T-helper 2 cell treated with Interferon-gamma antibody and Interleukin-4, amounts not matched to agents 100 ng/mL and 5 ng/mL, for 36 hours (primary cell): ENCODE data around the gene SUMF1. TPM values are rescaled to one million over a fixed set of nuclear protein-coding genes. Genes with fewer than 3 reads are reported as not detected.
"Not testable (repeated sequence)": the region's sequence is repeated elsewhere in the genome, so short reads cannot be mapped to it uniquely, and the experiment has no call there.

Source experiments
- intact Hi-C: fragments of 100-400 bp; cut with micrococcal nuclease; formaldehyde crosslinking; loops from one replicate; pipeline ENCODE4 v1.15.1; 2023
- total RNA-seq: library from RNA; stranded (reverse); gene quantifications from 2 replicates; pipeline ENCODE4 v1.2.3, GENCODE V29; 2022

The SUMF1 gene
- total RNA-seq, 1 donor from 2014 or later = 7.3 TPM

DNA sequence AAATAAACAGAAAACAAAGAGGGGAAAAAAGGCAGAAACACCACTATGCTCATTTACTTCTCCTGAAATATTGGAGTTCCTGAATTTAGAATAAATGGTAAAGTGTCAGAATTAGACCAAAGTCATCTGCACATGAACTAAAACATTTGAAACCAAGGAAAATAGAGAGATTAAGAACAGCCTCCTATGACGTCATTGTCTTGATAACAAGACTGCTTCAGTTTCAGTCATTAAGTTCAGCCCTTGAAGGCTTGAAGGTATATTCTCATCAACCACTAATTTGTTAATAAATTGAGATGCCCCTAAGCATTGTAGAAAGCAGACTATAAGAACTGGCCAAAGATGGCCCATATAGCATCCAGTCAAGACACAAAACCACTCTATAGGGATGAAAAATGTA lies 2.5 kb downstream of the SUMF1 start:
- intact Hi-C loops = no loop called here

DNA sequence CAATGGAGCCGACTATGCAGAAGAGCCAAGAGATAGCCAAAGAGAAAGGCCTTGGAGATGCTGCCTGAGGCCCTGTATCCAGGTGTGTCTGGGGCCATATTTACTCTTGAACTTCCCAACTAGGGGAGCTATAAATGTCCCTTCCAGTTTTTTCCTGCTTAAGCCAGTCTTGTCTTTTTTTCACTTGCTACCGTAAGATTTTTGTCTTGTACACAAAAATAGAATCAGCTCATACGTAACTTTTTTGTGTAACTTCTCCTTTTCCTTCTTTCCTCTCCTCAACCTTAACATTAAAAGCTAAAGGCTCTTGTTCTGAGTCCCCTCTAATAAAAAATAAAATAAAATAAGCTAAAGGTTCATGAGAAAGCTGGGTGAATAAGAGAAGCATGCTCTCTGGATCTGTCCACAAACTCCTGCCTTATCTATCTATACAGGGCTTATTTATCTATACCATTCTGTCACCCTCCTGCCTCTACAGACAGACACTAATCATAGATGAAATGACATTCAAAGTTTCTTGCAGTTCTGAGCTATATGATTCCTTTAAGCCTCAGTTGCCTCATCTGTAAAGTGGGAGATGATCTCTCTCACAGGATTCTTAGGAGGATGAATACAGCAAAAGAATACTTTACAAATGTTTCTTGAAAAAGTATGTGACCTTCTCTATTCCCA lies 4.6 kb downstream of the SUMF1 start:
- intact Hi-C loops = no loop called here

DNA sequence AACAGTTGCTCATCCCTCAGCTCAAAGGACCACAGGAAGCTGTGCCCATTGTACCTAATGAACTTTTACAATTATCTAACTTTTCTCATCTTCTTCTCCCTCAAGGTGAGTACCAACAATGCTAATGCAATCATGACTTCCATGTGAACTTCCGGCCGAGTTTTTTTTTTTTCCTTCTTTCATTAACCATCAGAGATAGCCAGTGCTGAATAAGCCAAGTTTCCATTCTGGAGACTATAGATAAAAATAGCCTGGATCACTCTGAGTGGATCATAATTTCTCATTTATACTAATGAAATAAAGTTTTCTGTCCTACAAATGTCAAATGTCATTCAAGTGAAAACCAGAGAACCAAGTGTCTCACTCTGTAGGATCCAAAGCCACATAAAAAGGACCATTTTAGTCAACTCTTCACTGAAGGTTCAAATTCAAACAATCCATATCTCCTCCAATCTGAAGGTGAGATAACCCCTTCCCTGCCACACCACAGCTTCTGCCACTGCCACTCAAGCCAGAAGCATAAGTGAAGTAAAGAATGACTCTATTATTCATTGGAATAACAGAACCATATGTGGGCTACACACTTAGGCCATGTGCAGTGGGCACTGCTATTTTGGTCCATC lies 5.5 kb downstream of the SUMF1 start:
- intact Hi-C loops = no loop called here

DNA sequence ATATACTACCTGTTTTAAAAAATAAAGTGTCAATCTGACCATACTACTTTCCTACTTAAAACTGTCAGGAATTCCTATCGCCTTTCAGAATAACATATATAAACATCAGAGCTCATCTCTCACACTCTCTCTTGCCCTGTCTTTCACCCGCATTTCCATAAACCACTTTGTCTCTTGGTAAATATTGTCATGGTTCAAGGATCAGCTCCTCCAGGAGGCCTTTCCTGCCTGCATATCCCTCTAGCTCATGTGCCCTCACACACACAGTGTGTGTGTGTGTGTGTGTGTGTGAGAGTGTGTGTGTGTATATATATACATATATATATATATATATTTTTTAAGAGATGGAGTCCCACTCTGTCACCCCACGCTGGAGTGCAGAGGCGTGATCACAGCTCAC lies 6.7 kb downstream of the SUMF1 start:
- intact Hi-C loops = no loop called here

DNA sequence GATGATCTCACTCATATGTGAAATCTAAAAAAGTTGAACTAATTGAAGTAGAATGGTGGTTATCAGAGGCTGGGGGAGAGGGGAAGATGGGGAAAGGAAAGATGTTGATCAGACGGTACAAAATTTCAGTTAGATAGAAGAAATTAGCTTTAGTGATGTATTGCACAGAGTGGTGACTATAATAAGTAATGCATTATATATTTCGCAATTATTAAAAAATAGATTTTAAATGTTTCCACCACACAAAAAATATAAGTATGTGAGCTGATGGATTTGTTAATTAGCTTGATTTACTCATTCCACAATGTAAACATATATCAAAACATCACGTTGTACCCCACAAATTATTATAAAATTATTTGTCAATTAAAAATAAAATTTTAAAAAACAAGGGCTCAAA lies 8.1 kb downstream of the SUMF1 start:
- intact Hi-C loops = no loop called here

DNA sequence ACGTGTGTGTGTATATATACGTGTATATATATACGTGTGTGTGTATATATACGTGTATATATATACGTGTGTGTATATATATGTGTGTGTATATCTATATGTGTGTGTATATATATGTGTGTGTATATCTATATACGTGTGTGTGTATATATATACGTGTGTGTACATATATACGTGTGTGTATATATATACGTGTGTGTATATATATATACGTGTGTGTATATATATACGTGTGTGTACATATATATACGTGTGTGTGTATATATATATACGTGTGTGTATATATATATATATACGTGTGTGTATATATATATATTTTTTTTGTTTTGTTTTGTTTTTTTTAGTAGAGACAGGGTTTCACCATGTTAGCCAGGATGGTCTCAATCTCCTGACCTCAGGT lies 10.3 kb downstream of the SUMF1 start:
- intact Hi-C loops = not testable (repeated sequence)

DNA sequence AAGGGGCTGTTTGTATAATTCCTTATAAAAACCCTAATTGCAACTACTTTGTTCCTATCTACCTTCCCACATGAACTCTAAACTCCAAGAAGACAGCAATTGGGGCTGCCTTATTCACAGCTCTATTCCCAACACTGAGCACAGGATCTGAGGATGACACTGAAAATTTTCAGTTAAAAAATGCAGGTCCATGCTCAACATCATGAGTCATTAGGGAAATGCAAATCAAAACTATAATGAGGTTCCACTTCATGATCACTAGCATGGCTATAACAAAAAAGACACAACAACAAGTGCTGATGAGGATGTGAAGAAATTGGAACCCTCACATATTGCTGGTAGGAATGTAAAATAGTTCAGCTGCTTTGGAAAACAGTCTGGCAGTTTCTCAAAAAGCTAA lies 12.9 kb downstream of the SUMF1 start:
- intact Hi-C loops = no loop called here

DNA sequence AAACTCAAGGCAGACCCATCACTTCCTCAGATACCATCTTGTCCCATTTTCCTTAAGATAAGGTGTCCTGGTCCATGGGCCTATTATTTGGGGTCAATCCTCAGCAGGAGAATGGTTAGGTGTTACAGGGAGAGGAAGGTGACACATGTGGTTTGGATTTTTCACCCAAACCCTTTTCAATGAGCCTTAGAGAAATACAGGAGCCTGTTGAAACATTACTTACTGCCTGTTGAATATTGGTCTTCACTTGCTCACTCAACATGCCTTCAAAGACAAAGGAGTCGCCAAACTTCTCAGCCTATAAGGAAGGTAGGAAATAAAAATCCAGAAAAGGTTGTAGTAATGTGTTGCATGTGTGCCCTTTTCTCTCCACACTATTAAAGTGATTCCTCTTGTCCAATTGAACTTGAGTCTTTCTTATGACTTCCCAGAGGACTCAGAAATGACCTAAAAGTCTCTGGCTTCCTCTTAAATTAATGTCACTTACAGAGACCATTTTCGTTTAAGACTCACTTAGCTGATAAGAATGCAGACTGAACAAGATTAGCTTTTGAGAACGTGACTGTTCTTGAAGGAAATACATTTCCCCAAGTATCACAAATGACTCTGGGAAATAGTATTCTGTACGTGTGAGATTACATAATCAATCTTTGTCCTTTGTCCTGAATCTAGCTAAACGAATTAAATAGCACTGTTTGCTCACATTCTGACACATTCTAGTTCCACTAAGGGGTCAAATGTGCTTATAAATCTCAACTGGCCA lies 17.8 kb downstream of the SUMF1 start:
- intact Hi-C loops = no loop called here

DNA sequence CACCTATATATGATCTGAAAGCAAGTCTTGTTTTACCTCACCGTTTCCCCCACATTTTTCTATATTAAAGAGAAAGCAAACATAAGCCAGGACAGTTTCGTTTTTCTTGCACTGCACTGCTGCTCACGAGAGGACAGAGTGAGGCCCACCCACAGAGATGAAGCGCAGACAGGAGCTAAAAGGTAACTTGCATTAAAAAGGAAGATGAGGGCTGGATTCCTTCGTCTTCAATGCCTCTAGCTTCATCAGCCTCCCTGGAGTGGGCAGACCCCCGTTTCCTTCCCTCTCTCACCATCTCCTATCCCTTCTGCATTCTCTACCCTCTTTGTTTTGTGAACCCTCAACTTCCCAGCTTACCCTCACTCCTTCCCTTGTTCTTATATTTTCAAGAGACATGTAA lies 18.9 kb downstream of the SUMF1 start:
- intact Hi-C loops = no loop called here

DNA sequence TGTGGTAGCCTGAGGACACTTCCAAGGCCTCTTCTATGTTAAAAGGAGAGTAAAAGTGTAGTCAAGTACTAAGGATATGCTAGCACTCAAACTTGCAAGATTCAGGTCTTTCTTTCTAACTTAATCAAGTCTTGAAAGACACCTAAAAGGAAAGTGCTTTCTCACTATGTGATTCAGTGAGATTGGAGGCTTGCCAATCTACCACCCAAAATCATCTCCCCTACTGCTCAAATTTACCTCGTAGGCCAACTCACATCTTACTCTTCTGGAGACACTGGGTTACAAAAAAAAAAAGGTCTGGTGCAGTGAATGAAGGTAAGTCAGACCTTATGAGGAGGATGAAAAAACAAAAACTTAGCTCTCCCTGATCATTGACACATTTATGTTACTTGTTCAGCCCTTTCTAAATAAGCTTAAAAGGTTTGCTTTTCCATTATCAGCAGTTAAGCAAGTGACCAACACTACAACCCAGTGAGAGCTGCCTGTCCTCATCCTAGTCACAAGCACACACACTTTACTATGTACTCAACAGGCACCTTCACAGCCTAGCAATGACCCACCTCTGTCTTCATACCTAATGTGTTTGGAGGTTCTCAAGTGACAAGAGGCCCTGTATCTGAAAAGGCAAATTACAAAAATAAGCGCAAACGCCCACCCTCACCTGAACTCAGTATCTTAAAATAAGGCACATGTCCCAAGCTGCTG lies 19.6 kb downstream of the SUMF1 start:
- intact Hi-C loops = no loop called here

DNA sequence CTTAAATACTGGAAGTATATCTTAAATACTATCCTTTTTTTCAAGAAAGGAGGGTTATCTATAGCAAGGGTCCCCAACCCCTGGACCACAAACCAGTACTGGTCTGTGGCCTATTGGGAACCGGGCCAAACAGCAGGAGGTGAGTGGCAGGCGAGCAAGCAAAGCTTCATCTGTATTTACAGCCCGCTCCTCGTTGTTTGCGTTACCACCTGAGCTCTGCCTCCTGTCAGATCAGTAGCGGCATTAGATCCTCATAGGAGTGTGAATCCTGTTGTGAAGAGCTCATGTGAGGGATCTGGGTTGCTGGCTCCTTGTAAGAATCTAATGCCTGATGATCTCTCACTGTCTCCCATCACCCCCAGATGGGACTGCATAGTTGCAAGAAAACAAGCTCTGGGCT lies 26.1 kb downstream of the SUMF1 start:
- intact Hi-C loops = no loop called here

DNA sequence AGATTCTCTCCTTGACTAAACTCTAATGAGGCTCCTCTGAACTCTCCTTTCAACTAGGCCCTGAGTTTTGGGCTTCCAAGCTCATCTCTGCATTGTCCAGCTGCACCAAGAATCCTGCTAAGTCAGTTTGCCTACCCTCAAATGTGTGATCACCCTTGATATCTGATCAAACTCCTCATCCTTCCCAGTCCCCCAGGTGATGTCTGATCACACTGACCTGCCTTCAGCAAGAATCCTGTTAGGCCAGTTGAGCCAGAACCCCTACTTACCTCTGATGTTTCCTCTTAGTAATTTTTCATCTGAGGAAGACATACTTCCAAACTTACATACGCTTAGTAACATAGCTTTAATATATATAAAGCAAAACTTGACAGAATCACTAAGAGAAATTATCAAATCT lies 28.8 kb downstream of the SUMF1 start:
- intact Hi-C loops = no loop called here

DNA sequence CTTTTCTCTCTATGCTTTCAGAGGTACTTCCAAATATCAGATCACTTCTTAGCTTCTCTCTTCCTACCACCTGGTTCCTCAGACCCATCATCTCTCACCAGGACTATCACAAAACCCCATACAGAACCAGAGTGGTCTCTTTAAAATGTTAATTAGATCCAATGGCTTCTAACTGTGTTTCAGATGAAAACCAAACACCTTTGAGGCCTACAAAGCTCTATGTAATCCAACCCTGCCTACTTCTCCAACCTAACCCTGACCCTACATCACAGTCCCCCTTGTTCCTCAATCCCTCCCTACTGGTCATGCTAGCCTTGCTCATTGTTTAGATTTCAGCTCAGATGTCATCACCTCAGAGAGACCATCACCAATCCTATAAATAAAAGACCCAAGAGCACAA lies 34.8 kb downstream of the SUMF1 start:
- intact Hi-C loops = no loop called here

DNA sequence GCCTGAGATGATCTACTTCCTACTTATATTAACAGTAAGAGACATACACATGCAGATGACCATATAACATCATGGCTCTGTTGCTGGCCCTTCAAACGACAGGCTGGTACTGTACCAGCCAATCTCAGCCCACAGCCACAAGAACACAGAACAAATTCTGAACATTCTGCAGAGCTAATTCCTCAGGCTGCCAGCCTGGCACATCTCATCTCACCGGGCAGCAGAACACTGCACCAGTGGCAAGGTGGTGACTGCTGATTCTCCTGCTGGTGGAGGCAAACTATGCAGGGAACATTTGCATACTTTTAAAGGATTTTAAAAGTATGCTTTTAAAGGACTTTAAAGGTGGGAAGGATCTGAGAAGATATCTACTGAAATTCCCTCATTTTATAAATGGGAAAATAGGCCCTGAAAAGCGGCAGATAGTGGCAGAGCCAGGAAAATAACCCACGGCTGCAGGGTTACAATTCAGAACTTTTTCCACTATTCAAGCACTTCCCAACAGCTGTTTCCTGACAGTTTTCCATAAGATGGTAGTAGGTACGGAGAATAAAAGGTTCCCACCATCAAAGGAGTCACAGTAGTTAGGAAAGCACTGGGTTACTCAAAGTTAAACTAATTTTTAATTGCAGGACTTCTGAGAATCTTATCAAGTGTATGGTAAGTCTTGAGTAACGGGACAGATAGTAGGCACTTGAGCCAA lies 37.3 kb downstream of the SUMF1 start:
- intact Hi-C loops = no loop called here

DNA sequence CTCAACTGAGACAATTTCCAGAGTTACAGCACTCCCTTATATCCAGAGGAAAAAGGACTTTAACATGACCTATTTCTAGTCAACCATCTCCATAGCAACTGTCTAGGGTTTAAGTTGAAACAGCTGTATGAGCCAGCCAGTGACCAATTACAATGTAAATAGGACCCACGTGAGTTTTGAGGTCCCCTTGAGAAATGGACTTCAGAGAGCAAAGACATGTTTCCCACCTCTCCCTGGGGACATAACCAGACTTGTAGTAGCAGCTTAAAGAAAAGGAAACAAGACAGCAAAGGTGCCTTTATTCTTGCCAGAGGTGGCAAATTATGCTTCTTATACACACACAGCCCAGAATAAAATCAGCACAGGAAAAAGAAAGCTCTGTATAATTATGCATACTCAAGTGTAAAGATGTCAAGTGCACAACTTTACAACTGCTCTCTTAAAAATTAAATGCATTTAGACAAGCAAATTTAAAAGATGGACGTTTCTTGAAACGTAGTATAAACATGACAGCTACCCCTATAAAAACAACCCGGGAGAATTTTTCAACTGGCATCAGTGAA lies 40.2 kb downstream of the SUMF1 start:
- intact Hi-C loops = no loop called here

DNA sequence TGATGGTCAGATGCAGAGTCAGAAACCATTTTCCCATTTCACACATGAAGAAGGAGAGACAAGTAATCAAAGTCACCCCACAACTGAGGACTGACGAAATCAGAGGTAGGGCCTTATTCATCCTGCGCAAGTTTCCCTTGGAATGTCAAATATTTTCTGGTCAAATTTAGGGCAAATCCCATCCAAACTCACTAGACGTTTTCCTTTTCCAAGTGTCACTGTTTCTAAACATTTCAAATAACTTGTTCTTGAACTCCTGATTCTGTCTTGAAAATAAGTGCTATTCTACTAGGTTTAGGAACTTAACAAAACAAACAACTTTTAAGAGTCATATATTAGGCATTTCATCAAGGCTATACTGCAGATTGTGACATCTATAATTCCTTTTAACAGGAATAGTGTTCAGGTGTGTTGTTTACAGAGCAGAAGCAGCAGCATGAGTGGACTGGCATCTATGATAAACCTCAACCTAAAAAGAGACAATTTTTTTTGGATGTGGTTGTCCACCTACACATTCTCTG lies 40.7 kb downstream of the SUMF1 start:
- intact Hi-C loops = no loop called here

DNA sequence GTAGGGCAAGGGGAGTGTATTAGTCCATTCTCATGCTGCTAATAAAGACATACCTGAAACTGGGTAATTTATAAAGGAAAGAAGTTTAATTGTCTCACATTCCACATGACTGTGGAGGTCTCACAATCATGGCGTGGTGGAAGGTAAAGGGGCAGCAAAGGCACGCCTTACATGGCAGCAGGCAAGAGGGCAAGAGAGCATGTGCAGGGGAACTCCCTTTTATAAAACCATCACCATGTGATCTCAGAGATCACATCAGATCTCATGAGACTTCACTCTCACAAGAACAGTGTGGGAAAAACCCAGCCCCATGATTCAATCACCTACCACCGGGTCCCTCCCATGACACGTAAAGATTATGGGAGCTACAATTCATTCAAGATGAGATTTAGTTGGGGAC lies 41.4 kb downstream of the SUMF1 start:
- intact Hi-C loops = no loop called here

DNA sequence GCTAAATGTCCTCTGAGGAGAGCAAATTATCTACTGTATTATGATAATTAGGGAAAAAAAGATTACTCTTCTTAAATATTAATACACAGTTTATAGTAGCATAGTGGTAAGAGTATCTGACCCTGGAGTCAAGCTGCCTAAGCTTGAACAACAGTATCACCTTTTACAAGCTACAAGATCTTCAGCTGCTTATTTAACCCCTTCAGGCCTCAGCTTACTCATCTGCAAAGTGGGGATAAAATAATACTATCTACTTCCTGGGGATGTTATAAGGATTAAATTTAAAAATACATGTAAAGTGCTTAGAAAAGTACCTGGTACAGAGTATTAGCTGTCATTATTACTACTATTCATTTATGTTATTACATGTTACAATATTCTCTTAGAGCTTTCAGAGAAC lies 42.0 kb downstream of the SUMF1 start:
- intact Hi-C loops = no loop called here

DNA sequence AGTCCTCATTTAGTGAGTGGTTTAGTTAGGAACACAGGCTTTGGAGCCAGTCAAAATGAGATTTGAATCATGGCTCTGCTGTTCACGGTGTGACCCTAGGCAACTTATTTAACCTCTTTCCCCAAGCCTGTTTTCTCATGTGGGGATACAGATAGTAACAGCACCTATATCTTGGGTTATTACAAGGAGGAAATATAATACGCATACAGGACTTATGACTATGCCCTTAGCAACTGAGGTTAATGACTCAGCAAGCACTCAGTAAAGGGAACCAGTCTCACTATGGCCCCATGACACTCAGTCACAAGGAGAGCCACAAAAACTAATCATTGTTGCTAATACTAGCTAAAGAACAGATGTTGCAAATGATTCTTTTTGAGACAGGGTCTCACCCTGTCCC lies 45.9 kb downstream of the SUMF1 start:
- intact Hi-C loops = loop anchor here (5.0 kb wide), 1 partner anchor 34 kb away; no protein-coding TSS in a partner anchor

DNA sequence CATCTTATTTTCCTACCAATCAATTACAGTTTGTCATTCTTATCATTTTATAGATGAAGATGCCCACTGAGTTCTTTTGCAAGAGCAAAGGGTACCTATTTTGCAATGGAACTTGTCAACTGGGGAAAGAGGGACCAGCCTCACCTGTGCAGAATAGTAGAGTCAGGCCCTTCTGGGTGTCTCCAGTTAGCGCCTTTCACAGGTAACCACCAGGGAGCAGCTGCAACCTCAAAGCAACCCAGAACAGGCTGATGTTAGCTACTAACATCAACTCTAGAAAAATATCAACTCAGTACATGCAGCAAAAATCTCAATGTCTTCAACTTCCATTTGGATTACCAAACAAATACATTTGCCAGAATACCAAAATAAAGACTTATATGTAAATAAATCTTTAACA lies 47.1 kb downstream of the SUMF1 start:
- intact Hi-C loops = loop anchor here (5.0 kb wide), 1 partner anchor 33 kb away; no protein-coding TSS in a partner anchor

DNA sequence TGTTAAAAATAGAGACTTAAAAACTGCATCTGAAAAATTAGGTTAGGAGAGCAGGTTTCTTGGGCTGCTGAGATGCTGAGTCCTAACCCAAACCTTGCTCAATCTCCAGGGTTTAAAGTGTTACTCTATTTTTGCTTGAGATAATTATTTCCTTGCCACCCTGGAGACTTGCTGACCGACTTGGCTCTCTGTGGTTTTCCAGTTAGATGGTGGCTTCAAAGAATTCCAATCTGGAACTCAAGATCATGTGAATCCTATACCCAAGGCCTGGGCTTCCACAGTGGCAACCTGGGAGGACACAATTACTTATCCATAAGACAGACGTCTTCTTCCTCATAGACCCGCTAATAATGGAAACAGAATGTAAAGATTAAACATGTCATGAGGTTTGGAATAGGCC lies 47.7 kb downstream of the SUMF1 start:
- intact Hi-C loops = no loop called here
